ENCODE results near the gene PTTG1IP.

Gene PTTG1IP

DNA sequence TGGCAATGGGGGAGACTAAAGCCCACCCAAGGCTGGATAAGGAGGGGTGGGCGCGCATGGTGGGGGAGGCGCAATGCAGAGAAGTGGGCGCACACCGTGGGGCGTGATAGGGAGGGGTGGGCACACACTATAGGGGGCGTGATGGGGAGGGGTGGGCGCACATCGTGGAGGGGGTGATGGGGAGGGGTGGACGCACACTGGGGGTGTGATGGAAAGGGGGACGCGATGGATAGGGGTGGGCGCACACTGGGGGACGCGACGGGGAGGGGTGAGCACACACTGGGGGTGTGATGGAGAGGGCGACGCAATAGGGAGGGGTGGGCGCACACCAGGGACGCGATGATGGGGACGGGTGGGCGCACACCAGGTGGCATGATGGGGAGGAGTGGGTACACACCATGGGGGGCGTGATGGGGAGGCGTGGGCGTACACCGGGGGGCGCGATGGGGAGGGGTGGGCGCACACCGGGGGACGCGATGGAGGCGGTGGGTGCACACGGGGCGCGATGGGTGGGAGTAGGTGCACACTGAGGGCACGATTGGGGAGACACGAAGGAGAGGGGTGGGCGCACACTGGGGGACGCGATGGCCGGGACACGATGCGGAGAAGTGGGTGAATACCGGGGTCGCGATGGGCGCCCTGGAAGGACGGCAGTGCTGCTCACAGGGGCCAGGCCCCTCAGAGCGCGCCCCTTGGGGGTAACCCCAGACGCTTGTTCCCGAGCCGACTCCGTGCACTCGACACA lies 56.6 kb downstream of the PTTG1IP start:
- Histone ChIP-seq H3K27me3 (peaks cover 16% of the 10 kb centered on the region), H3K36me3 (peaks cover 14% of the 10 kb centered on the region), H3K9me3 (no peaks in the 10 kb centered on the region), H3K27ac (peak overlapping the region; percentile 68), H3K4me3 (ENCODE audit: low read depth in 1 of 2, low read length in 1 of 2) (peak overlapping the region; percentile 70 to 72), H3K4me1 (ENCODE audit: control insufficient read depth in 1 of 2, insufficient read depth in 1 of 2, low read depth in 1 of 2, low read length in 1 of 2) (peaks cover 6 to 12% of the 10 kb centered on the region in 2 experiments)
- TF ChIP-seq, protein P1, sequence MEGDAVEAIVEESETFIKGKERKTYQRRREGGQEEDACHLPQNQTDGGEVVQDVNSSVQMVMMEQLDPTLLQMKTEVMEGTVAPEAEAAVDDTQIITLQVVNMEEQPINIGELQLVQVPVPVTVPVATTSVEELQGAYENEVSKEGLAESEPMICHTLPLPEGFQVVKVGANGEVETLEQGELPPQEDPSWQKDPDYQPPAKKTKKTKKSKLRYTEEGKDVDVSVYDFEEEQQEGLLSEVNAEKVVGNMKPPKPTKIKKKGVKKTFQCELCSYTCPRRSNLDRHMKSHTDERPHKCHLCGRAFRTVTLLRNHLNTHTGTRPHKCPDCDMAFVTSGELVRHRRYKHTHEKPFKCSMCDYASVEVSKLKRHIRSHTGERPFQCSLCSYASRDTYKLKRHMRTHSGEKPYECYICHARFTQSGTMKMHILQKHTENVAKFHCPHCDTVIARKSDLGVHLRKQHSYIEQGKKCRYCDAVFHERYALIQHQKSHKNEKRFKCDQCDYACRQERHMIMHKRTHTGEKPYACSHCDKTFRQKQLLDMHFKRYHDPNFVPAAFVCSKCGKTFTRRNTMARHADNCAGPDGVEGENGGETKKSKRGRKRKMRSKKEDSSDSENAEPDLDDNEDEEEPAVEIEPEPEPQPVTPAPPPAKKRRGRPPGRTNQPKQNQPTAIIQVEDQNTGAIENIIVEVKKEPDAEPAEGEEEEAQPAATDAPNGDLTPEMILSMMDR (IDR thresholded peaks at IDR 0.05), result no peak

GRCh38 chr21:44815852-44816628 lies 57.5 kb downstream of the PTTG1IP start:
- peaks cover 14% of the 10 kb centered on the region for H3K36me3 ChIP-seq
- H3K9me3 ChIP-seq, result no peaks in the 10 kb centered on the region
- TF ChIP-seq, protein P1 (IDR thresholded peaks at IDR 0.05), result no peak
- H3K4me1 ChIP-seq (ENCODE audit: control insufficient read depth in 1 of 2, insufficient read depth in 1 of 2, low read depth in 1 of 2, low read length in 1 of 2), result peaks cover 6 to 12% of the 10 kb centered on the region in 2 experiments
- H3K4me3 ChIP-seq (ENCODE audit: low read depth in 1 of 2, low read length in 1 of 2), result no peak overlapping the region
- H3K27ac ChIP-seq, result no peak overlapping the region
- H3K27me3 ChIP-seq, result peaks cover 13% of the 10 kb centered on the region

GRCh38 chr21:44815225-44815624 lies 58.3 kb downstream of the PTTG1IP start:
- Histone ChIP-seq H3K4me3 (ENCODE audit: low read depth in 1 of 2, low read length in 1 of 2) (no peak overlapping the region), H3K36me3 (peaks cover 19% of the 10 kb centered on the region), H3K27ac (no peak overlapping the region), H3K27me3 (peaks cover 13% of the 10 kb centered on the region), H3K9me3 (no peaks in the 10 kb centered on the region), H3K4me1 (ENCODE audit: control insufficient read depth in 1 of 2, insufficient read depth in 1 of 2, low read depth in 1 of 2, low read length in 1 of 2) (peaks cover 6 to 12% of the 10 kb centered on the region in 2 experiments)
- TF ChIP-seq, protein P1 (IDR thresholded peaks at IDR 0.05), result no peak

DNA sequence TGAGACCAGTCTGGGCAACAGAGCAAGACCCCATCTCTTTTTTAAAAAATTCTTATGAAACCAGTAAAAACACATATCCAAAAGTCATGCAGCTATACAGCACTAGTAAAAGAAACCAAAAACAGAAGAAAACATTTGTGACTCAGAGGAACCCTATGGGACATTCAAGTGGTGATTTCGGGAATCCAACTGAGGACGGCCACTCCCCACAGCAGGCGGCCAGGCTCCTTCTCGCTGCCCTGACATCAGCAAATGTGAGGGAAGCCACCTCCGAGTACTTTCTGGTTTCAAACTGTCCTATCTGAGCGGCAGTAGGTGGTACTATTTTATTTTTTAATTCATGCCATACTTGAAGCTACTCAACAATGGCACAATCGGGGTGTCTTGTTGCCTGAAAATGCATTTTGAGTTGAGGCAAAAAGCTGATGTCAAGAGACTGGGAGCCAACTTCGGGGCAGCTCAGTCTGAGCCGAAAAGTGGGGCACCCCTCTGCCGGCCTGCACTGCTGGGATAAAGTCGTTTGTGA lies 58.9 kb downstream of the PTTG1IP start:
- Histone ChIP-seq H3K4me3 (ENCODE audit: low read depth in 1 of 2, low read length in 1 of 2) (no peak overlapping the region), H3K36me3 (peaks cover 25% of the 10 kb centered on the region), H3K27me3 (peaks cover 13% of the 10 kb centered on the region), H3K9me3 (no peaks in the 10 kb centered on the region), H3K27ac (no peak overlapping the region), H3K4me1 (ENCODE audit: control insufficient read depth in 1 of 2, insufficient read depth in 1 of 2, low read depth in 1 of 2, low read length in 1 of 2) (peaks cover 6 to 12% of the 10 kb centered on the region in 2 experiments)
- TF ChIP-seq, protein P1 (IDR thresholded peaks at IDR 0.05), result no peak

DNA sequence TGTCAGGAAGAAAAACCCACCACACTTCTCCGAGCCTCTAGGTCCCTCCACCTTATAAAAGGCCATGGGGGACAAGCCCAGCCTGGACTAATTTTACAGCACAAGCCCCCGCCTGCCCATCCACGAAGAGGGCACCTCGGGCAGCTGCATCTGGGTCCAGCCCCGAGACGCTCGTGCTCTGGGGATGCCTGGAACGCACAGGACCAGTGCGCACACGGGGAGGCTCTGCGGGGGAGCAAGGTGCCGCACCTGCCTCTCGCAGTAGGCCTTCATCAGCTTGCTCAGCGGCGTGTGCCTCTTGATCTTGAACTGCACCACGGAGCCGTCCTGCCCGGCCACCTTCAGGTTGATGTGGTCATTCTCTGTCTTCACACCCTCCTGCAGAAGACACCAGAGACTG lies 59.8 kb downstream of the PTTG1IP start:
- peaks cover 34% of the 10 kb centered on the region for H3K36me3 ChIP-seq
- TF ChIP-seq, protein P1 (IDR thresholded peaks at IDR 0.05), result no peak
- H3K27me3 ChIP-seq, result peaks cover 6% of the 10 kb centered on the region
- peaks cover 6 to 12% of the 10 kb centered on the region in 2 experiments for H3K4me1 ChIP-seq (ENCODE audit: control insufficient read depth in 1 of 2, insufficient read depth in 1 of 2, low read depth in 1 of 2, low read length in 1 of 2)
- no peaks in the 10 kb centered on the region for H3K9me3 ChIP-seq
- no peak overlapping the region for H3K27ac ChIP-seq
- H3K4me3 ChIP-seq (ENCODE audit: low read depth in 1 of 2, low read length in 1 of 2), result no peak overlapping the region

All from neutrophil (primary cell).